ENCODE results near the gene MITF.

The MITF gene, protein sequence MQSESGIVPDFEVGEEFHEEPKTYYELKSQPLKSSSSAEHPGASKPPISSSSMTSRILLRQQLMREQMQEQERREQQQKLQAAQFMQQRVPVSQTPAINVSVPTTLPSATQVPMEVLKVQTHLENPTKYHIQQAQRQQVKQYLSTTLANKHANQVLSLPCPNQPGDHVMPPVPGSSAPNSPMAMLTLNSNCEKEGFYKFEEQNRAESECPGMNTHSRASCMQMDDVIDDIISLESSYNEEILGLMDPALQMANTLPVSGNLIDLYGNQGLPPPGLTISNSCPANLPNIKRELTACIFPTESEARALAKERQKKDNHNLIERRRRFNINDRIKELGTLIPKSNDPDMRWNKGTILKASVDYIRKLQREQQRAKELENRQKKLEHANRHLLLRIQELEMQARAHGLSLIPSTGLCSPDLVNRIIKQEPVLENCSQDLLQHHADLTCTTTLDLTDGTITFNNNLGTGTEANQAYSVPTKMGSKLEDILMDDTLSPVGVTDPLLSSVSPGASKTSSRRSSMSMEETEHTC

DNA sequence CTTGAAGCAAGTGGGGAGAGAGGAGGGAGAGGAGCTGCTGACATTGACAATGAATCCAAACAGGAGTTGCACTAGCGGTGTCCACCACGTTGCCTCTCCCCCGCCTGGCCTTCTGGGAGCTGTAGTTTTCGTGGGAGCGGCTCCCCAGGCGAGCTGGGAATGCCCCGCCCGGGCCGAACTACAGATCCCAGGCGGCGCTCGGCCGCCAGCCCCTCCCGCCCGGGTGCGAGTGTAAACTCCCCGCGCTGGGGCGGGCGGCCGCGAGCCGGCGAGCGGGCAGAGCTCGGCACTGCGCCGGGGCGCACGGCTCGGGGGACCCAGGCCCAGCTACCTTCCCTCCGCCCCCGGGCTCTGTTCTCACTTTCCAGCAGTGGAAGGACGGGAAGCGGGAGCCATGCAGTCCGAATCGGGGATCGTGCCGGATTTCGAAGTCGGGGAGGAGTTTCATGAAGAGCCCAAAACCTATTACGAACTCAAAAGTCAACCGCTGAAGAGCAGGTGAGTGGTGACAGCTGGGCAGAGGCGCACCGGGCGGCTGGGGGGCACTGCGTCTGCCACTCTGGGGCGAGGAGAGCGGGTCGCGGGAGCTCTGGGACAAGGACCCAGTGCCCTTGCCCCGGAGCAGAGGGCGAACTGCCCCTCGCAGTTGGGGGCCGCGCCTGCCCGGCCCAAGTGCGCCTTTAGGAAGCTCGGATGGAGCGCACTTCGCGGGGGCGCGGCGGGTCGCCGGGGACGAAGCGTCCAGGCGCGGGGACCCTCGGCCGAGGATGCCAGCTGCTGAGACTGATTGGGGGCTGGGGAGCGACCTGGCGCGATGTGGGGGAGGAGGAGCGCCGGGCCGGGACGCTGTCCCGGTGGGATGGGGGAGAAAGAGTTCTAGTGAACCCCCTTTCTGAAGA is at the start of gene MITF:
MITF (plus strand) TSS at position 261 of the 899 bp plus-strand sequence; CDS start at position 395, 134 bp downstream.
- no peak for DNase-seq (ENCODE audit: low read depth)

DNA sequence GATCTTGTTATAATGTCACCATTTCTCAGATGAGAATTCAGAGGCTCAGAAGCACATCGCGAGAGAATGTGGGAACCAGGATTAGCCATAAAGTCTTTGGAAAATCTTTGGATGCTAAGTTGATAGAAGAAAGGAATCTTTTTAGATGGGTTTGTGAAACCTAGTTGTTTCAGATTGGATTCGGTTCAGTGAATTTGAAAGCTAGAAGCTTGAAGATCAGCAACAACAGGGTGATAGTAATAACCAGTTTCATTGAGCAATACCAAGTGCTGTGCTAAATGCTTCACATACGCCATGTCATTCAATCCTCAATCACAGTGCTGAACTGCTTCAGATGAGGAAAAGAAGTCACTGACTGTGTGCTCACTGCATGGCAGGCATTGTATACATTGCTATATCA is 47.4 kb upstream of the MITF start:
- no peak for DNase-seq (ENCODE audit: low read depth)

DNA sequence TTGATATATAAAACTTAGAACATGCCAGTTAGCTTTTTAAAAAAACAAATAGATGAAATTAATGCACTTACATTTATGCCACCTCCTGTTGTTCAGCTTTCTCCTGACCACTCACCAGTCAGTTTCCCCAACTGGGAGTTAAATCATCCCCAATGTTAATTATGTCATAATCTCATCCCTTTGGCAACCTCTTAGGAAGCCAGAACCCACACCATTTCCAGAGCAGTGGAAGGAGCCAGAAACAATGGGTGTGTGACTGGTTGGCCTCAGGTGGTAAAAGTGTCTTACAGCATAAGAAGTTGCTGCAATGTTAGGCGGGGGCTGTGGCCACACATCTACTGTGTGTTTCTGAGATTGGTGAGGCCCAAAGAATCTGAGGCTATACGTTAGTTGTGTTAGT is 46.5 kb upstream of the MITF start:
- no peak for DNase-seq (ENCODE audit: low read depth)

DNA sequence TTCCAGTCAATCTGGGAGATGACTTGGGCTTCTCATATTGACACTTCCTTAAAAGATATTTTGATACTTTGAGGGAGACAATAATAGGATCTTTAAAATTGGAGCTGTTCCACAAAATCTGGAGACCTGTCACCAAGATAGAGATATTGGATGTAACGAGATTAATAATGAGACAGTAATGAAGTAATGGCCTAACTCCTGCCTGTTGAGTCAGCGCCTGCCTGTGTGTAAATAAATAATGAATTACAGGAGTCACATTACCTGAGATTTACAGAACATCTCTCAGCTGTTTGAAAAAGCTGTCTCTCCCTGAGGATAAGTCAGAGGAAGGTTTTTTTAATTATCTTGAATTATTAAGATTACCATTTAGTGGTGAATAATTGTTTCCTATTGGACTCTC is 43.8 kb upstream of the MITF start:
- no peak for DNase-seq (ENCODE audit: low read depth)

DNA sequence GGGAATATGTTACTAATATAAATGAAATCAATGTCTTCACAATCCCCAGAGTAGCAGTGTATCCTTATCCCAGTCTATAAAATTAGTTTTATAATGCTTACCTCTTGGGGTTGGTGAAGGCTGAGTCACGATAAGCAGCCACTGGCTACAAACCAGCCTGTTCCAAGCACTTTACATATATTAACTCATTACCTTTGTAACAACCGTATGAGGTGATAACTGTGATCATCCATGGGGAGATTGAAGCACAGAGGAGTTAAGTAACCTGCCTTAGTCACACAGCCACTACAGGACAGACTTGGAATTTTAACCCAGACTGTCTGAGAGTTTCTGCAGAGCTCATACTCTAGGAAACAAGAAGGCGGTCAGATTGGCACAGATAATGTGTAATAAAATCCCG is 43.3 kb upstream of the MITF start:
- no peak for DNase-seq (ENCODE audit: low read depth)

DNA sequence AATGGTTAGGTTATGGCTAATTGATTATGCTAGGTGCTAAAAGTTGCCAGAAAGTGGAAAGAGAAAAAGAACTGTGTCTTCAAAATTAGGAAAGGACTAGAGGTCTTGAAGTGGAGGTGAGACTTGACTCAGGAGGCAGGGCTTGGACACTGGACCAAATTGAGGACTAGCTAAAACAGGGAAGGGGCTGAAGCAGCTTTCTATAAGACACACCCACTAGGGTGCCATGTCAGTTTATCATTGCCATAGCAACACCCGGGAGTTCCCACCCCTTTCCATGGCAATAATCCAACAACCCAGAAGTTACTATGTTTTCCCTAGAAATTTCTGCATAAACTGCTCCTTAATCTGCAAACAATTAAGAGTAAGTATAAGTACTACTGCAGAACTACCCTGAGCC is 42.9 kb upstream of the MITF start:
- no peak for DNase-seq (ENCODE audit: low read depth)

DNA sequence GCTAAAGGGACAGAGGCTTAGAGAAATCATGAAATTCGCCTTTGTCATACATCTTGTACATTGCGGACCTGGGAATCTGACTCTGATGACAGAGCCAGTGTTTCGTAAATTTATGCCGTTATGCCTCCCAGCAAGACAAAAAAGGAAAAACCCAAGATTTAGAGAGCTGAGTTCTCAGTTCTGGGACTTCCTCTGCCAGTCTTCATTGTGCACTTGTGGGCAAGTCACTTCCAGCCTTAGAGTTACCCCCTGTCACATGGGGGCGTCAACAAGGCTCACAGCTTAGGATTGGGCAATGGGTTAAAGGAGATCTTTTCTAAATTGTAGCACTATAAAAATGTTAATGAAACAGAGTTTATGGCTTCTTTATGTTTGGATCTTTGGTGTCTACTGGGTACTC is 41.9 kb upstream of the MITF start:
- no peak for DNase-seq (ENCODE audit: low read depth)

DNA sequence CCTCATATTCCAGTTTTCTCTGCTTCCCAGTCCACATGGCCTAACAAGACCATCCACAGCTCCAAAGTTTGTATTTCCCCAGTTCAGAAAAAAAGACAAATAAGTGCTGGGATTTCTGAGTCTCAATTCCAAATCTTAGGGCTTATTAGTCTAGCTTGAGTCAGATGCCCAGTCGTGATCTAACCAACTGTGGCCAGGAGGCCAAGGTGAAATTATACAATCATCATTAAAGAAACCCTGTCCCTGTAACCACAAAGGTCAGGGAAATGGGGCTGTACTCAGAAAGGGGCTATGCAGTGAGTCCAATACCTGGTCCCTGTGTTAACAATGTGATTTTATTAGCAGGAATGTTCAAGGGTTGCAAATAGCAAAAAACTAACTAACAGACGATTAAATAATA is 40.5 kb upstream of the MITF start:
- no peak for DNase-seq (ENCODE audit: low read depth)

DNA sequence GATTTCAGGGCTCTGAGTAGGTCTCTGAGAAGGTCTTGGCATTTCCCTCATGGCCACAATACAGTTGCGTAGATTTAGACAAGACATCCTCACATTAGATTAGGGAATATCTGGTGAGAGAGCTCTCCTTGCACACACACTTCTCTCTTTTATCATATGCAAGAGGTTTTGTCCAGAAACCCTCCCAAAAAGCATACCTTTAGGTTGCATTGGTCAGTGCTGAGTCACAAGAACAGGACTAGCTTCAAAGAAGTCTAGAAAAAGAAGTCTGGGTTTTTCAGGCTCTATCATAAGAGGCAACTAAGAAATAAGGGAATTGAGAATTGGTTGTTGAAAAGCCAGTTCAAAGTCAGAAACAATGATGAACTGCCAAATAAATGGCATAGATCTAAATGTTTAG is 40.1 kb upstream of the MITF start:
- no peak for DNase-seq (ENCODE audit: low read depth)

DNA sequence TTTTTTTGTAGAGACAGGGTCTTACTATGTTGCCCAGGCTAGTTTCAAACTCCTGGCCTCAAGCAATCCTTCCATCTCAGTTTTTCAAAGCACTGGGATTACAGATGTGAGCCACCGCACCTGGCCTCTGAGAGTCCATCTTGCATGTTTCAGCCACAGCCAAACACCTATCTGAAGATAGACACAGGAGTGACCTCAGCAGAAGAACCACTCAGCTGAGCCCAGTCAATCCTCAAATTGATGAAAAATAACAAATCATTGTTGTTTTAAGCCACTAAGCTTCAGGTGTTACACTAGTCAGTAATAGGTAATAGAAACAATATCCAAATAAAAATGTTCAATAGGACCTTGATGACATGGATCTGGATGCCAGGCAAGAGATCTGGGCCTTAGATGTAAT is 38.3 kb upstream of the MITF start:
- DNase-seq (ENCODE audit: low read depth): no peak

DNA sequence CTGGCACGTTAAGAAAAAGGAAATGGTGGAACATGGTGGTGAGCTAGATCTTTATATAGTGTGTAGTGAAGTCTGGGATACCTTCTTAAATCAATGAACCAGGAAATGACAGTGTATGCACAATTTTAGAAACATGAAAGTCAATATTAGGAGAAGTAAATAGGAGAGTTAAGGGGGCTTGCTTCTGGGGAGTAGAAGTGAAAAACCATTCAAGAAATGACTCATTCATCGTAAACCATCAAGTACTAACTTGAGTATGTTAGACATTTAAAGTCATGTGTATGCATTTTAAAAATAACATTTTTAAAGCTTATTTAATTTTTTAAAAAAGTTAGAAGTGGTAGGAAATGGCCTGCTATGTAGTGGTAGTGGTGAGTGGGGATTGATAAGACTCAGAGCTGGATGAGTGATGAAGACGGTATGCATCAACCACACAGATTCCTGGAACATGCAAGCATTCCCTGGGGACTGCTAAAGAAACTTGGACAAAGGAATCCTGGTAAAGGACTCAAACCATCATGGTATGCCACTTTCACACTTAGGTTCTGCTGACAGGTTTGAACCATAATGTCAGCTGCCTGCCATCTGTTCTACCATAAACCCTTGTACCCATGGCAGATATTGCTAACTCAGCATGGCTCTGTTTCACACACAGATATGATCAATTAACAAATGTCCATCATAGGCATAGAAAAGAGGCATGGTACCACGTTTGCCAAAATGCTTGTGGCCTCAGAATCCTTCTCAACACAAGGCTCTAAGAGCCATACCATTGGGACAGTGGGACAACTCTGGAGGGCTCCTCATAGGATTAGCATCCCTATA is 28.9 kb upstream of the MITF start:
- DNase-seq (ENCODE audit: low read depth): no peak

DNA sequence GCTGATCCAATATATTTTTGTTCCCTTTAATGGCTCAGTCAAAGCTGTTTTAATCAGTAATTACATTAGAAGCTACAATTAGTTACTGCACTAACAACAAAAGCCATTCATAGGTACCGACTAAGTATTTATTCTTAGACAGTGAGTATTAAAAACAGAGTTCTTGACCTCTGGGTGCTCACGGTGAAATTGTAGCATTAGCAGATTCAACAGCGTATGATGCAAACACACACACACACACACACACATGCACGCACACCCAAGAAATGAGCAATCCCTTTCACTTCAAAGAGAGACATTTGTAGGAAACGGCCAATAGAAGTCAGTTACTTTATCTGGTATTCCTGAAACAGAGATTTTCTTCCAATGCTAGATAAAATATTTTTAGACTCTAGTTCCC is 27.0 kb upstream of the MITF start:
- no peak for DNase-seq (ENCODE audit: low read depth)

DNA sequence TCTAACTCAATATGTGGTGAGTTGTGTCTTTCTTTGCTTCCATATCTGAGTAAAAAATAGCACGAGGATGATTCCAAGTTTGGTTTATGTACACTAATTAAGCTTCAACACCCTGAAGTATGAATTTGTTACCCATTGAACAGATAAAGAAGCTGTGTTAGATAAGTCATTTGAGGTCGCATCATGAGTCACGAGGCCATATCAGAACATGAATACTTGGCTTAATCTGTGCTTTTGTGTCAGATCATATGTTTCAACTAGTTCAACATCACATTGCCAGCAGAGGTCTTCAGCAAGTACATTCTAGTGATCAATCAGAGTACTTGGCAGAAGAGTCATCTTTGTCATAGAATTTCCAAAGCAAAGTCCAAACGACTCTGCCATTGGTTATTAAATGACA is 26.3 kb upstream of the MITF start:
- no peak for DNase-seq (ENCODE audit: low read depth)

DNA sequence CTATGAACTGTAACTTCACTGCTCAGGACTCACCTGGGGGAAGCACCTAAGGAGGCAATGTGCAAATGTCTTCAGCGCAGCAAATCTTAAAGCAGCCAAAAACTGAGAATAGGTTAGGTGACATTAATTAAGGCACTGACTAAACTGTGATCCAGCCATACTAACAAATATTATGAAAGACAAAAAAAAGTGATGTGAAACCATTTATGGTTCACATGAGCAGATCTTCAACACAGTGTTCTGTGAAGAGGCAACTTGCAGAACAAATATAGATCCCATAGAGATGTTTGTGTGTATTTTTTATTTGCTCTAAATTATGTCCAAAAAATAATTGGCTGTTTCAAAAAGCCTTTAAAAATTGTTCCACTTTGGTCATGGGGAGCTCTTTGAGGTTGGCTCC is 24.1 kb upstream of the MITF start:
- no peak for DNase-seq (ENCODE audit: low read depth)

DNA sequence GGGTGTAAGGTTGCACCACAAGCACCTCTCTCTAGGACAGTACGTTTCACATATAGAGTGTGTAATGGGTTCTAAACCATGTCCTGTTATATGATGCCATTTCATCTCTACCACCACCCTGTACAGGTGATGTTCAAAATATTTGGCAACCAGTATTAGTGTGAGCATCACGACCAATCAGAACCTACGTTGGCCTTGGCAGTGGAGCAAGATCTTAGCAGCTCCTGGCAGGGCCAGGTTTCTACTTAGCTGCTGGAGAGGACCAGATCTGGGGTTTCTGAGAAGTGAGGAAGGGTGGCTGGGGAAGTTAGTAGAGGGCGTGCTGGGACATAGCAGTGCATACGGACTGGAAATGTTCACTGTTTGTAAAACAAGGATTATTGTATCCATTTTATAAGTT is 23.1 kb upstream of the MITF start:
- DNase-seq (ENCODE audit: low read depth): no peak

DNA sequence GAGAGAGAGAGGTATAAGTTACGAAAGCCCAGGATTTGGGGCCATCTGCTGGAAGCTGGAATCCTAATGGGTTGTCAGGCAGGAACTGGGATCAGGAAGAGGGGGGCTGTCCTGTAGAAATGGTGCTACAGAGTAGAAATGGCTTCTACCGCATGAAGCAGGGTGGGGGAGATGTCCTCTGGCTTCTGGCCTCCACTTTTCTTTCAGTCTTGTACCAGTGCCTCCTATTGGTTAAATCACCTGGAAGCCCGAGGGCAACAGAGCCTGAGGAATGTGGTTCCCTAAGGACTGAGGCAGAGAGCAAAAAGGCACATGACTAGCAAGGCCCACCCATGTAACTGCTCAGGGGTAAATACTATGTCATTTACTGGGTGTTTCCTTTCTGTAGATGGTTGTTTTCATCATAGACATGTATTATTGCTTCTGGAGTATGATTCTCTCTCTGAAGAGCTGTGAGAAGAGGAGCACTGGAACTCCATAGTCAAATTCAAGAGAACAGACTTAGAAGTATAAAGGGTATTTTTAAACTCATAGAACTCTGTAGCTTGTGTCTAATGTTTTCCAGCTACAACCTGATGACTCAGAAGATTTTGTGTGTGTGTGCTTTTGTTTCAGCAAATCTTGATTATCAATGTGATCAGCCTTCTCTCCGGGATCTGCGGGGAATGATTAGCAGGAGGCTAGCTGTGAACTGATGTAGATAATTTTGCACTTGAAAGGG is 20.2 kb upstream of the MITF start:
- no peak for DNase-seq (ENCODE audit: low read depth)

DNA sequence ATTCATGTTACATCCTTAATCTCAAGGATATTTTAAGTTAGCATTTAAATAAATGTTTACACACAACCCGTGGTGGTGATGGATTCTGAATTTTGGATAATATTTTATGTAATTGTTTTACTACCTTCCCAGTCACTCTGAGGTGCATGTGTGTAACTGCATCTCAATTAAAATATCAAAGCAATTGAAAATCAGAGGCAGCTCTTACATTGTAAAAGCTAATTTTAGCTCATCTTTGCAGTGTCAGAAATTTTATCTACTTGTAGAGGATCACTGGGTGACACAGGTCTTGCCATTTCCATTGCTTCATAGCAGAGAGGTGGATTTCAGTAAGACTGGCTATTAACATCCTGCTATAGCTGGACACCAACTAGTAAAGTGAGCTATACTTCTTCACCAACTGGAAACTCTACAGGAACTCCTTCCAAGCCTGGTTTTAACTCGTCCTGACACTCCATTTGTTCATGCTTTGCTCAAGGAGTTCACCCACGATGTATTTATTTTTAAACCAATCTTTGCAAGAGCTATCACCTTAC is 19.6 kb upstream of the MITF start:
- no peak for DNase-seq (ENCODE audit: low read depth)

DNA sequence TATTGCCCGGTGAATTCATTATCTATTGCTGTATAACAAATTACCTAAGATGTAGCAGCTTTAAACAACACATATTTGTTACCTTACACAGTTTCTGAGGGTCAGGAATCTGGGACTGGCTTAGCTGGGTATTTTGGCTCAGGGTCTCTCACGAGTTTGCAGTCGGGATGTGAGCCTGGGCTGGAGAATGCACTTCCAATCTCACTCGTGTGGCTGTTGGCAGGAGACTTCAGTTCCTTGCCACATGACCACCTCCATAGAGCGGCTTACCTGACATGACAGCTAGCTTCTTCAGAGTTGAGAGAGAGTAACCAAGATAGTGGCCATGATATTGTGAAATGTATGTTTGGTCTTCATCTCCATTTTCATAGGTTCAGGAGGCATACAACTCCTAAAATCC is 18.4 kb upstream of the MITF start:
- DNase-seq (ENCODE audit: low read depth): no peak

DNA sequence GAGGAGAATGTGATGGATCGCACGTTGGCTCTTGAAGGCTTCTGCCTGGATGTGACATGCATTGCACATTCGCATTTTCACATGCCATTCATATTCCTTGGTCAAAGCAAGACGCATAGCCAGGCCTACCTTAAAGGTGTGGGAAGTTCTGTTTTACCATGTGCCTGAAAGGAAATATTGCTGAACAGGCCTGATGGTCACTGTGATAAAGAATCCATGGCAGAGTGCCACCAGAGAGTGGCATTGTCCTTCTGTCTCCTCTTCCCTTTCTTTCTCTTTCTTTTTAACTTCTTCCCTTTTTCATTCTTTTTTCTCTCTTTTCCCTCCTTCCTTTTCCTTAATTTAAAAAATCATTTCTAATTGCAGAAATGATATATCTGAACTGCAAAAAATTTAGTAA is 15.9 kb upstream of the MITF start:
- DNase-seq (ENCODE audit: low read depth): no peak

DNA sequence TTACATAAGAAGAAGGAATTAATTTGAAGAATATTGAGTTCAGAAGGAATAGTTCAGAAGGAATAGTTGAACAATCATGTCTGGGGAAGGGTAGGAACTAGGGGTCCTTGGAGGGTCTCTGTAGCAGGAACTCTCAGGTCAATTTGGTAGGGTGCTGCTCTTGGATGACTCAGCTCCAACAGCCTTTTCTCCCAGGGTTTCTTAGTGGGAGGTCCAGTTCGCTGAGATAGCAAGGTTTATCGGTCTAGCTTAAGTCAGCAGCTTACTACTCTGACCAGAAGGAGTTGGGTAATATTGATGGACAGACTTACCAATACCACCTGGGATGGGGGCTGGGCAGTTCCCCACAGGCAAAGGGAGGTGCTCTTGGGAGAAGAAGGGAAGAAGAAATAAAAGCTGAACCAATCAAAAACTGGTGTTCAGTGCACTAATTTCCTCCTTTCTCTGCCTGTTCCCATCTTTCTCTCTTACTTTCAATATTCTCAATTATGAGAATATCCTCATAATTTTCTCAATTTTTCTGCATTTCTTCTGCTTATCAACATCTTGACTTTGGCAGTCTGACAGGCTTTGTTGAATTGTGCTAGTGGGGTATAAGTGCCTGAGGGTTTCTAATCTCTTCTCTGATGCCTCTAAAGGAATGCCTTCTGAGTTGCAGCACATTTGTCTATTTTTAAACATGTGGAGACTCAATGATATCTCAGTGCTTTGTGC is 14.4 kb upstream of the MITF start:
- no peak for DNase-seq (ENCODE audit: low read depth)
